ENCODE results near the gene GLS. TPM values are rescaled to one million over a fixed set of nuclear protein-coding genes. Genes with fewer than 3 reads are reported as not detected.

The GLS gene
- total and polyA plus RNA-seq, 9 of the 15 experiments (the other 6 are each of a cell fraction or from before 2014, with no cell fraction given) = 13.7 to 77.5 (median 48.2) TPM

- TF ChIP-seq, protein P1, sequence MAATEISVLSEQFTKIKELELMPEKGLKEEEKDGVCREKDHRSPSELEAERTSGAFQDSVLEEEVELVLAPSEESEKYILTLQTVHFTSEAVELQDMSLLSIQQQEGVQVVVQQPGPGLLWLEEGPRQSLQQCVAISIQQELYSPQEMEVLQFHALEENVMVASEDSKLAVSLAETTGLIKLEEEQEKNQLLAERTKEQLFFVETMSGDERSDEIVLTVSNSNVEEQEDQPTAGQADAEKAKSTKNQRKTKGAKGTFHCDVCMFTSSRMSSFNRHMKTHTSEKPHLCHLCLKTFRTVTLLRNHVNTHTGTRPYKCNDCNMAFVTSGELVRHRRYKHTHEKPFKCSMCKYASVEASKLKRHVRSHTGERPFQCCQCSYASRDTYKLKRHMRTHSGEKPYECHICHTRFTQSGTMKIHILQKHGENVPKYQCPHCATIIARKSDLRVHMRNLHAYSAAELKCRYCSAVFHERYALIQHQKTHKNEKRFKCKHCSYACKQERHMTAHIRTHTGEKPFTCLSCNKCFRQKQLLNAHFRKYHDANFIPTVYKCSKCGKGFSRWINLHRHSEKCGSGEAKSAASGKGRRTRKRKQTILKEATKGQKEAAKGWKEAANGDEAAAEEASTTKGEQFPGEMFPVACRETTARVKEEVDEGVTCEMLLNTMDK (IDR thresholded peaks at IDR 0.05; ENCODE audit: borderline replicate concordance, insufficient read depth, low read depth, low read length, poor library complexity, severe bottlenecking) = no peak
Observed at GRCh38 chr2:190932514-190932913, 51.9 kb downstream of the GLS start (continued).

DNA sequence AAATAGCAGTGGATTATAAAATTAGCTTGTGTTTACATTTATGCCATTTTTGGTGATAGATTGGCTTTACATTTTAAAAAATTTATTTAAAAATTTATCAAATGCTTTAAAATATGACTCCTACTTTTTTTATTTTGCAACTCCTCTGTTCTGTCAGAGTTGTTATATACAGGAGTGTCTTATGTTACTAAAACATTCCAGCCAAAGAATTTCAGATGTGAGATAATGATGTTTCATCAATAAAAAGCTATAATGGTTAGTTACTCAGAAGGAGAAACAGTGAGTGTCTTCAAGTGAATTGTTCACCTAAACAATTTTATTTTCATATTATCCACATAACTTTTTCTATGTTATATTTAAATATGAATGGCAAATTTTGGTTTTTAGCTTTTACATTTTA lies 52.7 kb downstream of the GLS start:
- intact Hi-C loops (cut with micrococcal nuclease) (no loop called here), in situ Hi-C loops (cut with MboI) (no loop called here)
- Histone ChIP-seq H3K4me2 (ENCODE audit: insufficient read depth, low read length) (no peak overlapping the region), H3K9ac (ENCODE audit: insufficient read depth in 1 of 2, low read depth in 2 of 2, low read length in 2 of 2) (no peak overlapping the region), H3K79me2 (ENCODE audit: control insufficient read depth, insufficient read depth, low read length) (no peaks in the 10 kb centered on the region), H3K9me3 (replicated peaks; ENCODE audit: control insufficient read depth, insufficient read depth, low read depth, low read length) (no peaks in the 10 kb centered on the region), H3K36me3 (ENCODE audit: control insufficient read depth, insufficient read depth, low read length) (peaks cover 34% of the 10 kb centered on the region), H3K9me1 (ENCODE audit: control insufficient read depth, insufficient read depth, low read length) (no peaks in the 10 kb centered on the region), H4K20me1 (replicated peaks; ENCODE audit: control insufficient read depth, insufficient read depth, low read length) (no peaks in the 10 kb centered on the region), H2AFZ (ENCODE audit: low read depth, low read length) (no peak overlapping the region), H3K4me3 (no peak overlapping the region), H3K4me1 (replicated peaks in 1 of 2; ENCODE audit: control insufficient read depth in 2 of 2, insufficient read depth in 2 of 2, low read length in 2 of 2) (no peaks in the 10 kb centered on the region), H3K27ac (ENCODE audit: extremely low read depth, low read depth, low read length) (no peak overlapping the region), H3K27me3 (ENCODE audit: control insufficient read depth in 2 of 2, insufficient read depth in 2 of 2, low read length in 2 of 2) (no peaks in the 10 kb centered on the region)
- DNase-seq (ENCODE audit: extremely low read depth in 1 of 4, low spot score in 3 of 4) (no peak), FAIRE-seq (no peak), ATAC-seq (no peak)
- TF ChIP-seq BCLAF1 (IDR thresholded peaks at IDR 0.05; ENCODE audit: borderline replicate concordance in 1 of 2, control insufficient read depth in 1 of 2, low read depth in 2 of 2, low read length in 1 of 2) (no peak), TAF15 (IDR thresholded peaks at IDR 0.05; ENCODE audit: low read depth, low read length) (no peak), ZBTB8A (IDR thresholded peaks at IDR 0.05; ENCODE audit: partially characterized antibody) (no peak), BRD9 (IDR thresholded peaks at IDR 0.05; ENCODE audit: low read depth, partially characterized antibody) (no peak), U2AF2 (optimal IDR thresholded peaks at IDR 0.05; ENCODE audit: low read depth, low read length) (no peak), ZNF830 (CRISPR knock-in tag; IDR thresholded peaks at IDR 0.05) (no peak), ELF1 (tag; IDR thresholded peaks at IDR 0.05) (no peak), PKNOX1 (IDR thresholded peaks at IDR 0.05) (no peak), PTTG1 (tag; IDR thresholded peaks at IDR 0.05; ENCODE audit: low read depth) (no peak)
- CTCF ChIA-PET (ENCODE audit: low intra/inter-chr PET ratio) = no interaction called here
- POLR2A ChIA-PET = no interaction called here
- no TSS peak for BruUV-seq (replicated peaks)

Data from K562 (cell line).